Tibial nerve (tissue), 4 donors: ENCODE results near the gene SCN4B. TPM values are rescaled to one million over a fixed set of nuclear protein-coding genes. Genes with fewer than 3 reads are reported as not detected.

Experiments used
- DNase-seq, 2 donors: peaks; one replicate each; pipeline ENCODE4 v3.0.0-alpha.2; 2019; ENCODE audit warnings: low spot score in 2 of 2
- H3K27ac ChIP-seq, 4 donors: fragments of 200-600 bp; sonication (generic) in 3 of 4; one replicate each; pipeline ENCODE4 v1.5.1; 2017 to 2019; ENCODE audit warnings: mild to moderate bottlenecking in 1 of 4
- H3K27me3 ChIP-seq, 2 donors: fragments of 200-600 bp; sonication (generic) in 1 of 2; one replicate each; pipeline versions ENCODE4 v1.5.1 to v1.6.0; 2017 to 2019
- H3K36me3 ChIP-seq, 3 donors: fragments of 200-600 bp; sonication (generic); one replicate each; pipeline ENCODE4 v1.5.1; 2018 to 2019
- H3K4me1 ChIP-seq, 4 donors: fragments of 200-600 bp; sonication (generic) in 3 of 4; one replicate each; pipeline ENCODE4 v1.5.1; 2017 to 2019
- H3K4me3 ChIP-seq, 4 donors: fragments of 200-600 bp; sonication (generic) in 3 of 4; one replicate each; pipeline ENCODE4 v1.5.1; 2017 to 2019; ENCODE audit warnings: mild to moderate bottlenecking in 1 of 4, moderate library complexity in 1 of 4
- H3K9me3 ChIP-seq, 4 donors: fragments of 200-600 bp; sonication (generic) in 3 of 4; one replicate each; pipeline ENCODE4 v1.5.1; 2017 to 2019
- EP300 ChIP-seq, 2 donors: sonication (generic); formaldehyde crosslinking; IDR thresholded peaks; one replicate each; pipeline ENCODE4 v1.6.1; 2017; ENCODE audit warnings: antibody characterized with exemption in 2 of 2, mild to moderate bottlenecking in 1 of 2
- POLR2A ChIP-seq, 2 donors: fragments of 450-650 bp; IDR thresholded peaks; one replicate each; pipeline ENCODE4 v1.6.1; 2017; ENCODE audit warnings: antibody characterized with exemption in 2 of 2, mild to moderate bottlenecking in 2 of 2, moderate library complexity in 2 of 2
- WGBS, 2 donors: methylation state at CpG; one replicate each; pipeline ENCODE4 v1.1.5; 2018; 5-methylcytosine and 5-hydroxymethylcytosine counted together
- total RNA-seq, 4 donors: library from RNA; depleted of rRNA; stranded (reverse); fragments of >200 nt; gene quantifications; one replicate each; pipeline ENCODE4 v1.1.0, GENCODE V29; 2016
- TF ChIP-seq, protein P1 (sequence below), 5 experiments: fragments of 200-600 bp in 3 of 5; fragments of 450-650 bp in 2 of 5; sonication (generic) in 3 of 5; IDR thresholded peaks; one replicate each; pipeline ENCODE4 v1.5.1; 2016 to 2019; ENCODE audit warnings: antibody characterized with exemption in 5 of 5, mild to moderate bottlenecking in 3 of 5, moderate library complexity in 2 of 5

Gene SCN4B
- total RNA-seq, 4 donors from 2014 or later: 0.66 to 4.1 (median 1.1) TPM

DNA sequence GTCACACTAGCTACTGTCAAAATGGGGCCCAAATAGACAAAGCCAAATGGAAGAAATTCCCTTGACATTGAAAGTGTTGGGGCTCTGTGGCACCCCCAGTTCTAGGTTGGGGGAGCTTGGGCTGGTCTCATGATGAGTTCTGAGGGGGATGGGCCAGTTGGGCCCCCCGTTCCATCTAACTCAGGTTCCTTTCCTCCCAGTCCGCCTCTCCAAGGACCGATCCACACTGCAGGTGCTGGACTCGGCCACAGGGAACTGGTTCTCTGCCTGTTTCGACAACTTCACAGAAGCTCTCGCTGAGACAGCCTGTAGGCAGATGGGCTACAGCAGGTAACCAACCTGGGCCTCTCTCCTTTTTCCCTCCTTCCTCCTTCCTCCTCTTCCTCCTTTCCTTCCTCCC is 48.1 kb downstream of the SCN4B start:
- no peak overlapping the region for H3K4me3 ChIP-seq
- H3K9me3 ChIP-seq: no peaks in the 10 kb centered on the region
- no peak for TF ChIP-seq POLR2A (IDR thresholded peaks at IDR 0.05)
- TF ChIP-seq, protein P1, sequence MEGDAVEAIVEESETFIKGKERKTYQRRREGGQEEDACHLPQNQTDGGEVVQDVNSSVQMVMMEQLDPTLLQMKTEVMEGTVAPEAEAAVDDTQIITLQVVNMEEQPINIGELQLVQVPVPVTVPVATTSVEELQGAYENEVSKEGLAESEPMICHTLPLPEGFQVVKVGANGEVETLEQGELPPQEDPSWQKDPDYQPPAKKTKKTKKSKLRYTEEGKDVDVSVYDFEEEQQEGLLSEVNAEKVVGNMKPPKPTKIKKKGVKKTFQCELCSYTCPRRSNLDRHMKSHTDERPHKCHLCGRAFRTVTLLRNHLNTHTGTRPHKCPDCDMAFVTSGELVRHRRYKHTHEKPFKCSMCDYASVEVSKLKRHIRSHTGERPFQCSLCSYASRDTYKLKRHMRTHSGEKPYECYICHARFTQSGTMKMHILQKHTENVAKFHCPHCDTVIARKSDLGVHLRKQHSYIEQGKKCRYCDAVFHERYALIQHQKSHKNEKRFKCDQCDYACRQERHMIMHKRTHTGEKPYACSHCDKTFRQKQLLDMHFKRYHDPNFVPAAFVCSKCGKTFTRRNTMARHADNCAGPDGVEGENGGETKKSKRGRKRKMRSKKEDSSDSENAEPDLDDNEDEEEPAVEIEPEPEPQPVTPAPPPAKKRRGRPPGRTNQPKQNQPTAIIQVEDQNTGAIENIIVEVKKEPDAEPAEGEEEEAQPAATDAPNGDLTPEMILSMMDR (IDR thresholded peaks at IDR 0.05): no peak
- no peak for TF ChIP-seq EP300 (IDR thresholded peaks at IDR 0.05)
- WGBS, 2 donors: 94 to 95% methylated on average over 6 of the region's 6 CpGs
- no peak for DNase-seq
- H3K4me1 ChIP-seq: no peaks in the 10 kb centered on the region
- H3K27ac ChIP-seq: no peak overlapping the region
- no peaks in the 10 kb centered on the region for H3K27me3 ChIP-seq
- no peaks in the 10 kb centered on the region for H3K36me3 ChIP-seq

DNA sequence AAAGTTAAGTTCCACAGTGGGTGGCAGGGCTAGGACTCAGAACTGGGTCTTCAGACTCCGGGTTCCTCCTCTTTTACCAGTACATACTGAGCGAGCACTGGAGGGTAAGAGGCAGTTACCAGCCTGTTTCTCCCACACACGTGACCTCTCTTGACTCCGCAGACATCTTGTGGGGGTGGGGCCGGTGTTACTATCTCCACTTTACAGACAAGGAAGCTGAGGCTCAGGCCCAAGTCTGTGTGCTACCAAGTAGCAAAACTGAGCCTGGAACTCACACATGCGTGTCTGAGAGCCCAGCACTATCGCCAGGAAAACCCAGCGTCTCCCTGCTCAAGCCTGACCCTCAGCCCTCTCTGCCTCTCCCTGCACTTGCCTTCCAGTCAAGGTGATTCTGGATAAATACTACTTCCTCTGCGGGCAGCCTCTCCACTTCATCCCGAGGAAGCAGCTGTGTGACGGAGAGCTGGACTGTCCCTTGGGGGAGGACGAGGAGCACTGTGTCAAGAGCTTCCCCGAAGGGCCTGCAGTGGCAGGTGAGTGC is 49.8 kb downstream of the SCN4B start:
- TF ChIP-seq, protein P1 (IDR thresholded peaks at IDR 0.05): no peak
- TF ChIP-seq EP300 (IDR thresholded peaks at IDR 0.05) (no peak), POLR2A (IDR thresholded peaks at IDR 0.05) (no peak)
- Histone ChIP-seq H3K4me3 (no peak overlapping the region), H3K4me1 (no peaks in the 10 kb centered on the region), H3K9me3 (no peaks in the 10 kb centered on the region), H3K27ac (no peak overlapping the region), H3K36me3 (no peaks in the 10 kb centered on the region), H3K27me3 (no peaks in the 10 kb centered on the region)
- no peak for DNase-seq
- 67 to 68% methylated on average over 13 of the region's 13 CpGs for WGBS, 2 donors

DNA sequence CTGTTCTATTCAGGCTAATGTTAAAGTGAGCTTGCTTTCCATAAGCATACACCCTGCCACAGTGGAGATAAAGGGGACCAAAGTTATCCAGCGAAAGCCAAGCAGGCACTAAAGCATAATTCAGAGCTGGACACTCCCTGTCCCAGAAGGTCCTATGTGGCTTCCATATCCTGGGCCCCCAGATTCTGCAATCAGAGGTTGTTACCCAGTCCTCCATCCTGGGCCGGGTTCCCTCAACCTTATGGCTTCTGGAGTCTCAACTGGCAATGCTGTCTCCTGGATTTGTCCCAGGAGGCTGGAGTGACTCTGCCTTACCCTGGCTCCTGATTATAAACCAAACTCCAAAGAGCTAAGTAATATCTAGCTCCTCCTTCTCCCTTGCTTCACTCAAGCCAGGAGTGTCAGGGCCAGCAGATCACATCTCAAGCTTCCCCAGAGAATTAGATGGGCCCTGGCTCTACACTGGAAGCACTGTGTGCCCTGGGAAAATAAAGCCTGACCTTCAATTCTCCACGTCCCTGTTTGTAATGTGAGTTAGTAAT is 51.9 kb downstream of the SCN4B start:
- Histone ChIP-seq H3K4me1 (no peaks in the 10 kb centered on the region), H3K36me3 (no peaks in the 10 kb centered on the region), H3K27me3 (no peaks in the 10 kb centered on the region), H3K27ac (no peak overlapping the region), H3K9me3 (no peaks in the 10 kb centered on the region), H3K4me3 (no peak overlapping the region)
- TF ChIP-seq, protein P1 (IDR thresholded peaks at IDR 0.05): no peak
- DNase-seq: no peak
- 56 to 62% methylated on average over 3 of the region's 3 CpGs for WGBS, 2 donors

DNA sequence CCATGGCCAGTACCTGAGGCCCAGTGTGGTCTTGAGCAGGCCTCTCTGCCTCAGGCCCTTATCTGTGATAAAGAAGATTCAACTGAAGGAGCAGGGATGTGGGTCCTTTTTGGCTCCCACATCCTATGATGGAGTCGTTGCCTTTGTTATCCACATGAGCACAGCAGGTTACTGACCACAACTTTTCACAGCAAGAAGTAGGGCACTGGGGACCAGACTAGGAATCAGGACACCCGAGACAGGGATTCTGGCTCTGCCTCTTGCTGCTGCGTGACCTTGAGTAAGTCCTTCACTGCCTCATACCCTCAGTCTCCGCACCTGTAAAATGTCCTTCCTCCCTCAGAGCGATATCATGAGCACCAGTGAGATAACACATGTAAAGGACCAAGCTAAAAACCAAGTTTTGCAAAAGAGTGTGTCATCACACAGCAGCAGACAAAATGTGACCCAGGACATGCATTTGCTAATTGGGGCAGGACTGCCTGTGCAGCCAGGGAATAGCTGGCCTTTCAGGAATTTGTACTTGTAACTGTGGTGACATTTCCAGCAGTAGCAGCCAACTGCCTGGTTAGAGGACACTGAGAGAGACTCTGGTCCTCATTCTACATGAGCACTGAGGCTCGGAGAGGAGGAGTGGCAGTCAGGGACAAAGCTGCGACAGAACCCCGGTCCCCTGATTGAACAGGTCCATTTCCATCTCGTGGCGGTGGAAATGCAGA is 52.6 kb downstream of the SCN4B start:
- TF ChIP-seq POLR2A (IDR thresholded peaks at IDR 0.05) (no peak), EP300 (IDR thresholded peaks at IDR 0.05) (no peak)
- TF ChIP-seq, protein P1 (IDR thresholded peaks at IDR 0.05): no peak
- Histone ChIP-seq H3K4me1 (no peaks in the 10 kb centered on the region), H3K27me3 (no peaks in the 10 kb centered on the region), H3K36me3 (no peaks in the 10 kb centered on the region), H3K9me3 (no peaks in the 10 kb centered on the region), H3K4me3 (no peak overlapping the region), H3K27ac (no peak overlapping the region)
- DNase-seq: no peak
- WGBS, 2 donors: 81 to 84% methylated on average over 10 of the region's 10 CpGs
